ENCODE data around the gene MVK. TPM values are rescaled to one million over a fixed set of nuclear protein-coding genes. Genes with fewer than 3 reads are reported as not detected.

MVK gene
- total and polyA plus RNA-seq, 2 donors (not counting 1 experiment from before 2014, with no cell fraction given): 18.8 to 22.1 TPM

GRCh38 chr12:109535231-109535862 is 38.2 kb upstream of the MVK start:
- Histone ChIP-seq H3K4me3 (replicated peaks in 1 of 4; ENCODE audit: control extremely low read depth in 1 of 4, insufficient read depth in 1 of 4, low read depth in 3 of 4, low read length in 4 of 4) (no peak overlapping the region), H2AFZ (ENCODE audit: low read length) (no peak overlapping the region), H3K27ac (ENCODE audit: insufficient read depth, low read length) (no peak overlapping the region), H3K4me1 (ENCODE audit: control insufficient read depth, extremely low read depth, insufficient read depth, low read length) (no peaks in the 10 kb centered on the region), H3K36me3 (ENCODE audit: control insufficient read depth, insufficient read depth, low read length) (peaks cover 2% of the 10 kb centered on the region), H3K27me3 (ENCODE audit: control insufficient read depth, insufficient read depth, low read length) (no peaks in the 10 kb centered on the region), H3K79me2 (ENCODE audit: control insufficient read depth, insufficient read depth, low read length) (no peaks in the 10 kb centered on the region), H4K20me1 (ENCODE audit: control insufficient read depth, extremely low read depth, insufficient read depth, low read length) (no peaks in the 10 kb centered on the region), H3K9ac (ENCODE audit: insufficient read depth, low read length) (no peak overlapping the region), H3K4me2 (ENCODE audit: extremely low read depth, insufficient read depth, low read length) (no peak overlapping the region), H3K9me3 (ENCODE audit: control insufficient read depth, insufficient read depth, low read depth, low read length) (no peaks in the 10 kb centered on the region)
- TF ChIP-seq EZH2 (IDR thresholded peaks at IDR 0.05; ENCODE audit: low read length, missing control alignments) (no peak), CTCF (conservative IDR thresholded peaks at IDR 0.05 in 1 of 2, IDR thresholded peaks at IDR 0.05 in 1 of 2; ENCODE audit: low read depth in 1 of 2, low read length in 2 of 2) (no peak)
- no peak for DNase-seq (ENCODE audit: low read depth in 2 of 2)

GRCh38 chr12:109535863-109536250 is 37.7 kb upstream of the MVK start:
- H3K79me2 ChIP-seq (ENCODE audit: control insufficient read depth, insufficient read depth, low read length): no peaks in the 10 kb centered on the region
- TF ChIP-seq CTCF (conservative IDR thresholded peaks at IDR 0.05 in 1 of 2, IDR thresholded peaks at IDR 0.05 in 1 of 2; ENCODE audit: low read depth in 1 of 2, low read length in 2 of 2): no peak
- TF ChIP-seq EZH2 (IDR thresholded peaks at IDR 0.05; ENCODE audit: low read length, missing control alignments): no peak
- H3K9me3 ChIP-seq (ENCODE audit: control insufficient read depth, insufficient read depth, low read depth, low read length): no peaks in the 10 kb centered on the region
- H3K27ac ChIP-seq (ENCODE audit: insufficient read depth, low read length): no peak overlapping the region
- H3K4me1 ChIP-seq (ENCODE audit: control insufficient read depth, extremely low read depth, insufficient read depth, low read length): no peaks in the 10 kb centered on the region
- H3K27me3 ChIP-seq (ENCODE audit: control insufficient read depth, insufficient read depth, low read length): no peaks in the 10 kb centered on the region
- no peaks in the 10 kb centered on the region for H4K20me1 ChIP-seq (ENCODE audit: control insufficient read depth, extremely low read depth, insufficient read depth, low read length)
- H3K4me2 ChIP-seq (ENCODE audit: extremely low read depth, insufficient read depth, low read length): no peak overlapping the region
- H2AFZ ChIP-seq (ENCODE audit: low read length): no peak overlapping the region
- H3K36me3 ChIP-seq (ENCODE audit: control insufficient read depth, insufficient read depth, low read length): no peaks in the 10 kb centered on the region
- H3K4me3 ChIP-seq (replicated peaks in 1 of 4; ENCODE audit: control extremely low read depth in 1 of 4, insufficient read depth in 1 of 4, low read depth in 3 of 4, low read length in 4 of 4): no peak overlapping the region
- DNase-seq (ENCODE audit: low read depth in 2 of 2): no peak
- no peak overlapping the region for H3K9ac ChIP-seq (ENCODE audit: insufficient read depth, low read length)

- no peaks in the 10 kb centered on the region for H3K9me3 ChIP-seq (ENCODE audit: control insufficient read depth, insufficient read depth, low read depth, low read length)
- H3K4me2 ChIP-seq (ENCODE audit: extremely low read depth, insufficient read depth, low read length): no peak overlapping the region
- no peak for TF ChIP-seq EZH2 (IDR thresholded peaks at IDR 0.05; ENCODE audit: low read length, missing control alignments)
- no peak for TF ChIP-seq CTCF (conservative IDR thresholded peaks at IDR 0.05 in 1 of 2, IDR thresholded peaks at IDR 0.05 in 1 of 2; ENCODE audit: low read depth in 1 of 2, low read length in 2 of 2)
- H3K4me3 ChIP-seq (replicated peaks in 1 of 4; ENCODE audit: control extremely low read depth in 1 of 4, insufficient read depth in 1 of 4, low read depth in 3 of 4, low read length in 4 of 4): no peak overlapping the region
- DNase-seq (ENCODE audit: low read depth in 2 of 2): no peak
- H3K36me3 ChIP-seq (ENCODE audit: control insufficient read depth, insufficient read depth, low read length): no peaks in the 10 kb centered on the region
- no peaks in the 10 kb centered on the region for H3K79me2 ChIP-seq (ENCODE audit: control insufficient read depth, insufficient read depth, low read length)
- no peaks in the 10 kb centered on the region for H4K20me1 ChIP-seq (ENCODE audit: control insufficient read depth, extremely low read depth, insufficient read depth, low read length)
- no peaks in the 10 kb centered on the region for H3K27me3 ChIP-seq (ENCODE audit: control insufficient read depth, insufficient read depth, low read length)
- H2AFZ ChIP-seq (ENCODE audit: low read length): no peak overlapping the region
- H3K27ac ChIP-seq (ENCODE audit: insufficient read depth, low read length): no peak overlapping the region
- H3K9ac ChIP-seq (ENCODE audit: insufficient read depth, low read length): no peak overlapping the region
- H3K4me1 ChIP-seq (ENCODE audit: control insufficient read depth, extremely low read depth, insufficient read depth, low read length): peaks cover 4% of the 10 kb centered on the region
Measured at GRCh38 chr12:109537136-109537535, 36.5 kb upstream of the MVK start.

Measured in fibroblast of lung (primary cell).